ENCODE data around the gene MOB1A. TPM values are rescaled to one million over a fixed set of nuclear protein-coding genes. Genes with fewer than 3 reads are reported as not detected.

Gene MOB1A
- total and polyA plus RNA-seq, 2 of the 13 experiments (the other 11 are each of a cell fraction or from before 2014, with no cell fraction given): 48.2 to 139 TPM

GRCh38 chr2:74119912-74120825 is 58.5 kb downstream of the MOB1A start (continued):
- TF ChIP-seq ISX (CRISPR knock-in tag; conservative IDR thresholded peaks at IDR 0.05) (peak; percentile 32; the same call in 1 of the 2 replicates), ZNF431 (CRISPR knock-in tag; IDR thresholded peaks at IDR 0.05; ENCODE audit: borderline replicate concordance, low read depth) (peak; percentile 92), ZNF484 (CRISPR knock-in tag; IDR thresholded peaks at IDR 0.05; ENCODE audit: borderline replicate concordance, low read depth) (0 out of 2 replicates have a peak, but pooled peaks have one; percentile 38), RFX5 (IDR thresholded peaks at IDR 0.05; ENCODE audit: low read depth, low read length) (no peak), ZFP41 (CRISPR knock-in tag; IDR thresholded peaks at IDR 0.05; ENCODE audit: borderline replicate concordance) (peak; percentile 91; the same call in 1 of the 2 replicates), SAP130 (CRISPR knock-in tag; IDR thresholded peaks at IDR 0.05; ENCODE audit: low read depth) (peak; percentile 79), ZNF773 (CRISPR knock-in tag; IDR thresholded peaks at IDR 0.05; ENCODE audit: borderline replicate concordance) (no peak; the same call in 1 of the 2 replicates), ZNF576 (CRISPR knock-in tag; IDR thresholded peaks at IDR 0.05) (0 out of 2 replicates have a peak, but pooled peaks have one; percentile 77), NBN (conservative IDR thresholded peaks at IDR 0.05) (no peak), NFIC (IDR thresholded peaks at IDR 0.05; ENCODE audit: low read length) (peak; percentile 51), RAD51 (IDR thresholded peaks at IDR 0.05; ENCODE audit: borderline replicate concordance) (no peak), CEBPB (IDR thresholded peaks at IDR 0.05; ENCODE audit: borderline replicate concordance, low read depth, low read length) (no peak), ZNF644 (CRISPR knock-in tag; IDR thresholded peaks at IDR 0.05; ENCODE audit: low read depth) (peak; percentile 96), ZNF816 (CRISPR knock-in tag; IDR thresholded peaks at IDR 0.05; ENCODE audit: borderline replicate concordance) (peak; percentile 99)
- TF ChIP-seq, protein P1, sequence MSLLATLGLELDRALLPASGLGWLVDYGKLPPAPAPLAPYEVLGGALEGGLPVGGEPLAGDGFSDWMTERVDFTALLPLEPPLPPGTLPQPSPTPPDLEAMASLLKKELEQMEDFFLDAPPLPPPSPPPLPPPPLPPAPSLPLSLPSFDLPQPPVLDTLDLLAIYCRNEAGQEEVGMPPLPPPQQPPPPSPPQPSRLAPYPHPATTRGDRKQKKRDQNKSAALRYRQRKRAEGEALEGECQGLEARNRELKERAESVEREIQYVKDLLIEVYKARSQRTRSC (CRISPR knock-in tag; IDR thresholded peaks at IDR 0.05; ENCODE audit: low read depth): no peak
- TF ChIP-seq, protein P2, sequence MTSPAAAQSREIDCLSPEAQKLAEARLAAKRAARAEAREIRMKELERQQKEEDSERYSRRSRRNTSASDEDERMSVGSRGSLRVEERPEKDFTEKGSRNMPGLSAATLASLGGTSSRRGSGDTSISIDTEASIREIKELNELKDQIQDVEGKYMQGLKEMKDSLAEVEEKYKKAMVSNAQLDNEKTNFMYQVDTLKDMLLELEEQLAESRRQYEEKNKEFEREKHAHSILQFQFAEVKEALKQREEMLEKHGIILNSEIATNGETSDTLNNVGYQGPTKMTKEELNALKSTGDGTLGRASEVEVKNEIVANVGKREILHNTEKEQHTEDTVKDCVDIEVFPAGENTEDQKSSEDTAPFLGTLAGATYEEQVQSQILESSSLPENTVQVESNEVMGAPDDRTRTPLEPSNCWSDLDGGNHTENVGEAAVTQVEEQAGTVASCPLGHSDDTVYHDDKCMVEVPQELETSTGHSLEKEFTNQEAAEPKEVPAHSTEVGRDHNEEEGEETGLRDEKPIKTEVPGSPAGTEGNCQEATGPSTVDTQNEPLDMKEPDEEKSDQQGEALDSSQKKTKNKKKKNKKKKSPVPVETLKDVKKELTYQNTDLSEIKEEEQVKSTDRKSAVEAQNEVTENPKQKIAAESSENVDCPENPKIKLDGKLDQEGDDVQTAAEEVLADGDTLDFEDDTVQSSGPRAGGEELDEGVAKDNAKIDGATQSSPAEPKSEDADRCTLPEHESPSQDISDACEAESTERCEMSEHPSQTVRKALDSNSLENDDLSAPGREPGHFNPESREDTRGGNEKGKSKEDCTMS (CRISPR knock-in tag; conservative IDR thresholded peaks at IDR 0.05): no peak
- TF ChIP-seq, protein P3, sequence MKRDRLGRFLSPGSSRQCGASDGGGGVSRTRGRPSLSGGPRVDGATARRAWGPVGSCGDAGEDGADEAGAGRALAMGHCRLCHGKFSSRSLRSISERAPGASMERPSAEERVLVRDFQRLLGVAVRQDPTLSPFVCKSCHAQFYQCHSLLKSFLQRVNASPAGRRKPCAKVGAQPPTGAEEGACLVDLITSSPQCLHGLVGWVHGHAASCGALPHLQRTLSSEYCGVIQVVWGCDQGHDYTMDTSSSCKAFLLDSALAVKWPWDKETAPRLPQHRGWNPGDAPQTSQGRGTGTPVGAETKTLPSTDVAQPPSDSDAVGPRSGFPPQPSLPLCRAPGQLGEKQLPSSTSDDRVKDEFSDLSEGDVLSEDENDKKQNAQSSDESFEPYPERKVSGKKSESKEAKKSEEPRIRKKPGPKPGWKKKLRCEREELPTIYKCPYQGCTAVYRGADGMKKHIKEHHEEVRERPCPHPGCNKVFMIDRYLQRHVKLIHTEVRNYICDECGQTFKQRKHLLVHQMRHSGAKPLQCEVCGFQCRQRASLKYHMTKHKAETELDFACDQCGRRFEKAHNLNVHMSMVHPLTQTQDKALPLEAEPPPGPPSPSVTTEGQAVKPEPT (CRISPR knock-in tag; IDR thresholded peaks at IDR 0.05; ENCODE audit: low read depth): peak; percentile 53; the same call in 1 of the 2 replicates
